ENCODE data around the gene RBP3. TPM values are rescaled to one million over a fixed set of nuclear protein-coding genes. Genes with fewer than 3 reads are reported as not detected.

Gene RBP3
- total RNA-seq, 1 donor from 2014 or later, result not detected

DNA sequence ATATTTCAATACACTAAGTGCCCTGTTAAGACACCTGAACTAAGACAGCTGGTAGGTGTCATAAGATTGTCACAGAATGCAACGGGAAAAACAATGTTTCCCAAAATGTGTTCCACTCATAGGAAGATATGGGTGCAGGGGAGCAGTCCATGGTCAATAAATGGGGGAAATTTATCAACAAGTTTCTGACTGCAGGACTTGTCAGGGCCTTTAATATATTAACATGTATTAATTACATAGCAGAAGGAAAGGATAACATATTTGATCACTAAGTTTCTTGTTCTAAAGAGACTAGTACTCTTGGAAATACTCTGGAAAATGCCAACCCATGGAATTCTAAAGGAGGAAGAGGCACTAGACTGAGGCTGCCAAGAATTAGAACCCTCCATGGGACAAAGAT is 6.7 kb downstream of the RBP3 start:
- no peak for DNase-seq (ENCODE audit: extremely low spot score in 2 of 2)
- no peaks in the 10 kb centered on the region for H3K36me3 ChIP-seq

GRCh38 chr10:47356708-47357107 is 8.5 kb downstream of the RBP3 start:
- TF ChIP-seq, protein P1, sequence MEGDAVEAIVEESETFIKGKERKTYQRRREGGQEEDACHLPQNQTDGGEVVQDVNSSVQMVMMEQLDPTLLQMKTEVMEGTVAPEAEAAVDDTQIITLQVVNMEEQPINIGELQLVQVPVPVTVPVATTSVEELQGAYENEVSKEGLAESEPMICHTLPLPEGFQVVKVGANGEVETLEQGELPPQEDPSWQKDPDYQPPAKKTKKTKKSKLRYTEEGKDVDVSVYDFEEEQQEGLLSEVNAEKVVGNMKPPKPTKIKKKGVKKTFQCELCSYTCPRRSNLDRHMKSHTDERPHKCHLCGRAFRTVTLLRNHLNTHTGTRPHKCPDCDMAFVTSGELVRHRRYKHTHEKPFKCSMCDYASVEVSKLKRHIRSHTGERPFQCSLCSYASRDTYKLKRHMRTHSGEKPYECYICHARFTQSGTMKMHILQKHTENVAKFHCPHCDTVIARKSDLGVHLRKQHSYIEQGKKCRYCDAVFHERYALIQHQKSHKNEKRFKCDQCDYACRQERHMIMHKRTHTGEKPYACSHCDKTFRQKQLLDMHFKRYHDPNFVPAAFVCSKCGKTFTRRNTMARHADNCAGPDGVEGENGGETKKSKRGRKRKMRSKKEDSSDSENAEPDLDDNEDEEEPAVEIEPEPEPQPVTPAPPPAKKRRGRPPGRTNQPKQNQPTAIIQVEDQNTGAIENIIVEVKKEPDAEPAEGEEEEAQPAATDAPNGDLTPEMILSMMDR (IDR thresholded peaks at IDR 0.05), result no peak
- no peak for TF ChIP-seq POLR2AphosphoS5 (IDR thresholded peaks at IDR 0.05; ENCODE audit: insufficient read depth in 1 of 2, low read depth in 1 of 2)
- no peak for TF ChIP-seq POLR2A (IDR thresholded peaks at IDR 0.05)
- H3K9me3 ChIP-seq, result no peaks in the 10 kb centered on the region
- no peak overlapping the region for H3K4me3 ChIP-seq
- H3K4me1 ChIP-seq, result no peaks in the 10 kb centered on the region
- DNase-seq (ENCODE audit: extremely low spot score in 2 of 2), result no peak
- no peaks in the 10 kb centered on the region for H3K36me3 ChIP-seq
- no peak overlapping the region for H3K27ac ChIP-seq
- intact Hi-C loops (cut with DNase I), result no loop called here
- H3K27me3 ChIP-seq, result no peaks in the 10 kb centered on the region

More for the DNA sequence above, 6.7 kb downstream of the RBP3 start:
- no peak overlapping the region for H3K27ac ChIP-seq
- intact Hi-C loops (cut with DNase I), result no loop called here
- no peak overlapping the region for H3K4me3 ChIP-seq
- H3K27me3 ChIP-seq, result no peaks in the 10 kb centered on the region
- TF ChIP-seq POLR2AphosphoS5 (IDR thresholded peaks at IDR 0.05; ENCODE audit: insufficient read depth in 1 of 2, low read depth in 1 of 2) (no peak), POLR2A (IDR thresholded peaks at IDR 0.05) (no peak)
- TF ChIP-seq, protein P1 (IDR thresholded peaks at IDR 0.05), result no peak
- H3K4me1 ChIP-seq, result no peaks in the 10 kb centered on the region
- no peaks in the 10 kb centered on the region for H3K9me3 ChIP-seq

DNA sequence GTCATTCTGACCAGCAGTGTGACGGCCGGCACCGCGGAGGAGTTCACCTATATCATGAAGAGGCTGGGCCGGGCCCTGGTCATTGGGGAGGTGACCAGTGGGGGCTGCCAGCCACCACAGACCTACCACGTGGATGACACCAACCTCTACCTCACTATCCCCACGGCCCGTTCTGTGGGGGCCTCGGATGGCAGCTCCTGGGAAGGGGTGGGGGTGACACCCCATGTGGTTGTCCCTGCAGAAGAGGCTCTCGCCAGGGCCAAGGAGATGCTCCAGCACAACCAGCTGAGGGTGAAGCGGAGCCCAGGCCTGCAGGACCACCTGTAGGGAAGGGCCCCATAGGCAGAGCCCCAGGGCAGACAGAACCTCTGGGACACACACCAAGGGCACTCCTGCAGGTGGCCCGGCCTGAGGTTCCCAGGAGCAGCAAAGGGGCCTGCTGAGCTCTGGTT is 9.0 kb downstream of the RBP3 start:
- Histone ChIP-seq H3K9me3 (no peaks in the 10 kb centered on the region), H3K36me3 (no peaks in the 10 kb centered on the region), H3K4me3 (no peak overlapping the region), H3K27me3 (no peaks in the 10 kb centered on the region), H3K4me1 (no peaks in the 10 kb centered on the region), H3K27ac (no peak overlapping the region)
- intact Hi-C loops (cut with DNase I), result no loop called here
- TF ChIP-seq POLR2A (IDR thresholded peaks at IDR 0.05), result no peak
- TF ChIP-seq, protein P1 (IDR thresholded peaks at IDR 0.05), result no peak
- TF ChIP-seq POLR2AphosphoS5 (IDR thresholded peaks at IDR 0.05; ENCODE audit: insufficient read depth in 1 of 2, low read depth in 1 of 2), result no peak
- DNase-seq (ENCODE audit: extremely low spot score in 2 of 2), result no peak

DNA sequence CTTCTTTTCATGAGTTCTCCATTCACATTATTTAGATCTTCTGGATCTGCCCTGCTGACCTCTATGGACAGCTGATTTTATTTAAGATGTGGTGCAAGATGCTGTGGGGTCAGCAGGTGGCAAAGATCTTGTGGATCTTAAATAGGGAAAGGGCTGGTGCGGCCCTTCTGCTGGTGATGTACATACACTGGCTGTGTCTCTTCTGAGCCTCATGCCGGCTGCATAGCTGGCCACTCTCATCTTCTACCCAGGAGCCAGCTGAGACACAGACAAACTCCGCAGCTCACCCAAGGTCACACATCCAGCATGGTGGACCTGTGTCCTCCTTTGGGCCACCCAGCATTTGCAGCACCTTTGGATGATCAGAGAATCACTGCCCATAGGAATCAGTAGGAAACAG is 9.7 kb downstream of the RBP3 start:
- no peak for DNase-seq (ENCODE audit: extremely low spot score in 2 of 2)
- H3K9me3 ChIP-seq, result no peaks in the 10 kb centered on the region
- no peak overlapping the region for H3K27ac ChIP-seq
- H3K36me3 ChIP-seq, result no peaks in the 10 kb centered on the region
- intact Hi-C loops (cut with DNase I), result no loop called here
- no peaks in the 10 kb centered on the region for H3K4me1 ChIP-seq
- TF ChIP-seq POLR2A (IDR thresholded peaks at IDR 0.05), result no peak
- H3K4me3 ChIP-seq, result no peak overlapping the region
- H3K27me3 ChIP-seq, result no peaks in the 10 kb centered on the region

DNA sequence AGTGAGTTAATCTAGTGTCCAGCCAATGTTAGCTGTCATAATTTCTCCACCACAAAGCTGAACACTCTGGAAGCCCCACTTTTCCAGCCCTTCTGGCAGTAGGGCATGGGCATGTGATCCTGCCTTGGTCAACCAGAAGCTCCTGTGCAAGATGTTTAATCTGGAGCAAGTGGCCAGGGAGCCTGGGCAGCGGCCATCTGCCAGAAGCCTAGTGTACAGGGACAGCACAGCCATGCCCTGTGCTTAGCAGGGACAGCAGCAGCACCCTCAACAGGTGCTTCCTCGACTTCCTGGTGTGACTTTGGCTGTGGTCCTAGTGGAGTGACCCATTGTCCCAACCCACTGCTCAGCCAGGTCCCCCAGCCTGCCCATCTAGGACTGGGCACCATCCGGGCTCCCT is 10.3 kb downstream of the RBP3 start:
- H3K27me3 ChIP-seq, result no peaks in the 10 kb centered on the region
- TF ChIP-seq, protein P1 (IDR thresholded peaks at IDR 0.05), result no peak
- TF ChIP-seq POLR2AphosphoS5 (IDR thresholded peaks at IDR 0.05; ENCODE audit: insufficient read depth in 1 of 2, low read depth in 1 of 2) (no peak), POLR2A (IDR thresholded peaks at IDR 0.05) (no peak)
- H3K27ac ChIP-seq, result no peak overlapping the region
- H3K36me3 ChIP-seq, result no peaks in the 10 kb centered on the region
- no peak overlapping the region for H3K4me3 ChIP-seq
- no peaks in the 10 kb centered on the region for H3K4me1 ChIP-seq
- DNase-seq (ENCODE audit: extremely low spot score in 2 of 2), result no peak
- no peaks in the 10 kb centered on the region for H3K9me3 ChIP-seq
- intact Hi-C loops (cut with DNase I), result no loop called here
